WTC11 (cell line): ENCODE results near the gene PDAP1. TPM values are rescaled to one million over a fixed set of nuclear protein-coding genes. Genes with fewer than 3 reads are reported as not detected.
"Not testable (repeated sequence)": the region's sequence is repeated elsewhere in the genome, so short reads cannot be mapped to it uniquely, and the experiment has no call there.

Experiments used
- ATAC-seq: fragments of 200-7000 bp; cut with Tn5 transposase; 2 replicates; pipeline ENCODE4 v1.10.0; 2021; ENCODE audit warnings: mild to moderate bottlenecking, moderate library complexity
- CTCF ChIA-PET: fragments of 300-600 bp; sonication (Branson Sonifier 250); formaldehyde crosslinking; loops from one replicate; lab custom pipeline; 2021; ENCODE audit warnings: antibody characterized with exemption; lab: Charles Lee
- POLR2A ChIA-PET: fragments of 350-600 bp; sonication (Branson Sonifier 250); formaldehyde crosslinking; loops from one replicate; lab custom pipeline; 2021; ENCODE audit warnings: antibody characterized with exemption; lab: Charles Lee
- DNase-seq: peaks from one replicate; pipeline ENCODE4 v3.0.0; 2021; ENCODE audit warnings: low spot score
- H3K27ac Mint-ChIP-seq: 2 replicates; pipeline ENCODE4 v1.8.0; 2021; ENCODE audit warnings: mixed read lengths
- H3K27me3 Mint-ChIP-seq: 2 replicates; pipeline ENCODE4 v1.8.0; 2021; ENCODE audit warnings: low read depth, mild to moderate bottlenecking, moderate library complexity, mixed read lengths
- H3K36me3 Mint-ChIP-seq: 2 replicates; pipeline ENCODE4 v1.8.0; 2021; ENCODE audit warnings: mixed read lengths
- H3K4me1 Mint-ChIP-seq: 2 replicates; pipeline ENCODE4 v1.8.0; 2022; ENCODE audit warnings: mixed read lengths
- H3K4me3 Mint-ChIP-seq: 2 replicates; pipeline ENCODE4 v1.8.0; 2021; ENCODE audit warnings: mild to moderate bottlenecking, moderate library complexity, mixed read lengths
- H3K9me3 Mint-ChIP-seq: 2 replicates; pipeline ENCODE4 v1.8.0; 2021; ENCODE audit warnings: mixed read lengths
- ATF1 ChIP-seq: sonication (generic); formaldehyde crosslinking; IDR thresholded peaks from 2 replicates; pipeline ENCODE4 v1.8.1; 2023; ENCODE audit warnings: mild to moderate bottlenecking, moderate library complexity, missing genetic modification reagents
- ATF3 ChIP-seq: sonication (generic); formaldehyde crosslinking; conservative IDR thresholded peaks from 2 replicates; pipeline ENCODE4 v1.8.1; 2022; ENCODE audit warnings: mild to moderate bottlenecking, missing genetic modification reagents
- ATF6 ChIP-seq: sonication (generic); formaldehyde crosslinking; IDR thresholded peaks from 2 replicates; pipeline ENCODE4 v1.8.1; 2023; ENCODE audit warnings: mild to moderate bottlenecking, missing genetic modification reagents
- CTCF ChIP-seq: fragments of 200-600 bp; IDR thresholded peaks from 2 replicates; pipeline ENCODE4 v1.8.0; 2022; ENCODE audit warnings: antibody characterized with exemption
- ESRRA ChIP-seq: sonication (generic); formaldehyde crosslinking; IDR thresholded peaks from 2 replicates; pipeline ENCODE4 v1.8.1; 2022; ENCODE audit warnings: mild to moderate bottlenecking, missing genetic modification reagents, borderline replicate concordance
- FOXJ3 ChIP-seq: sonication (generic); formaldehyde crosslinking; IDR thresholded peaks from 2 replicates; pipeline ENCODE4 v1.9.0; 2021; ENCODE audit warnings: missing genetic modification reagents, mild to moderate bottlenecking, borderline replicate concordance
- GABPB1 ChIP-seq: sonication (generic); formaldehyde crosslinking; IDR thresholded peaks from 2 replicates; pipeline ENCODE4 v1.8.1; 2023; ENCODE audit warnings: mild to moderate bottlenecking, missing genetic modification reagents
- MAX ChIP-seq: sonication (generic); formaldehyde crosslinking; IDR thresholded peaks from 2 replicates; pipeline ENCODE4 v1.8.0; 2022; ENCODE audit warnings: mild to moderate bottlenecking, missing genetic modification reagents
- SMAD4 ChIP-seq: sonication (generic); formaldehyde crosslinking; IDR thresholded peaks from 2 replicates; pipeline ENCODE4 v1.8.0; 2022; ENCODE audit warnings: mild to moderate bottlenecking, missing genetic modification reagents
- TCF7 ChIP-seq: sonication (generic); formaldehyde crosslinking; IDR thresholded peaks from 2 replicates; pipeline ENCODE4 v1.8.0; 2022; ENCODE audit warnings: mild to moderate bottlenecking, low read depth, missing genetic modification reagents, moderate library complexity
- ZNF121 ChIP-seq: sonication (generic); formaldehyde crosslinking; IDR thresholded peaks from 2 replicates; pipeline ENCODE4 v1.8.0; 2023; ENCODE audit warnings: missing genetic modification reagents
- ZNF671 ChIP-seq: fragments of 250-450 bp; sonication (Bioruptor Pico); IDR thresholded peaks from 2 replicates; pipeline ENCODE4 v1.8.0; 2021; ENCODE audit warnings: mild to moderate bottlenecking
- total RNA-seq: library from RNA; stranded (reverse); gene quantifications from 3 replicates; pipeline ENCODE4 v1.2.3, GENCODE V29; 2021
- TF ChIP-seq, protein P1 (sequence below): sonication (generic); formaldehyde crosslinking; IDR thresholded peaks from 2 replicates; pipeline ENCODE4 v1.8.1; 2022; ENCODE audit warnings: missing genetic modification reagents, borderline replicate concordance
- TF ChIP-seq, protein P2 (sequence below): sonication (generic); formaldehyde crosslinking; IDR thresholded peaks from 2 replicates; pipeline ENCODE4 v1.8.1; 2022; ENCODE audit warnings: low read depth, mild to moderate bottlenecking, moderate library complexity, missing genetic modification reagents, borderline replicate concordance
- TF ChIP-seq, protein P3 (sequence below): fragments of 250-450 bp; sonication (Bioruptor Pico); IDR thresholded peaks from 2 replicates; pipeline ENCODE4 v2.1.2; 2022; ENCODE audit warnings: mild to moderate bottlenecking, moderate library complexity
- TF ChIP-seq, protein P4 (sequence below): fragments of 250-450 bp; sonication (Bioruptor Pico); IDR thresholded peaks from 2 replicates; pipeline ENCODE4 v1.9.0; 2021; ENCODE audit warnings: moderate library complexity, mild to moderate bottlenecking, inconsistent platforms, borderline replicate concordance

Gene PDAP1
- total RNA-seq, 1 experiment from 2014 or later: 177 TPM

- CTCF ChIA-PET: interaction anchor here (0.6 to 1.2 kb wide), 4 partner anchors 8 to 50 kb away, joined by 3 to 6 read pairs (median 4); no protein-coding TSS in a partner anchor
- POLR2A ChIA-PET: interaction anchor here (0.8 to 1.2 kb wide), 2 partner anchors 8 to 23 kb away, joined by 3 read pairs; no protein-coding TSS in a partner anchor
- peak; percentile 81 for DNase-seq
These were observed 7.2 kb upstream of the PDAP1 start for GRCh38 chr7:99415513-99416127.

GRCh38 chr7:99410635-99411034 is 2.2 kb upstream of the PDAP1 start:
- CTCF ChIA-PET: interaction anchor here (2.4 kb wide), 1 partner anchor 11 kb away, joined by 5 read pairs; no protein-coding TSS in a partner anchor
- peak overlapping the region; percentile 80; the same call in 1 of the 2 replicates for H3K27ac Mint-ChIP-seq
- no peak for DNase-seq
- TF ChIP-seq, protein P1, sequence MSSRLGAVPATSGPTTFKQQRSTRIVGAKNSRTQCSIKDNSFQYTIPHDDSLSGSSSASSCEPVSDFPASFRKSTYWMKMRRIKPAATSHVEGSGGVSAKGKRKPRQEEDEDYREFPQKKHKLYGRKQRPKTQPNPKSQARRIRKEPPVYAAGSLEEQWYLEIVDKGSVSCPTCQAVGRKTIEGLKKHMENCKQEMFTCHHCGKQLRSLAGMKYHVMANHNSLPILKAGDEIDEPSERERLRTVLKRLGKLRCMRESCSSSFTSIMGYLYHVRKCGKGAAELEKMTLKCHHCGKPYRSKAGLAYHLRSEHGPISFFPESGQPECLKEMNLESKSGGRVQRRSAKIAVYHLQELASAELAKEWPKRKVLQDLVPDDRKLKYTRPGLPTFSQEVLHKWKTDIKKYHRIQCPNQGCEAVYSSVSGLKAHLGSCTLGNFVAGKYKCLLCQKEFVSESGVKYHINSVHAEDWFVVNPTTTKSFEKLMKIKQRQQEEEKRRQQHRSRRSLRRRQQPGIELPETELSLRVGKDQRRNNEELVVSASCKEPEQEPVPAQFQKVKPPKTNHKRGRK (CRISPR knock-in tag): no peak
- no peak for TF ChIP-seq ATF1
- TF ChIP-seq ZNF671: no peak
- TF ChIP-seq GABPB1 (CRISPR knock-in tag): no peak
- no peak for TF ChIP-seq FOXJ3 (CRISPR knock-in tag)
- no peak for TF ChIP-seq ATF3 (CRISPR knock-in tag)
- no peak for TF ChIP-seq ATF6
- TF ChIP-seq, protein P2, sequence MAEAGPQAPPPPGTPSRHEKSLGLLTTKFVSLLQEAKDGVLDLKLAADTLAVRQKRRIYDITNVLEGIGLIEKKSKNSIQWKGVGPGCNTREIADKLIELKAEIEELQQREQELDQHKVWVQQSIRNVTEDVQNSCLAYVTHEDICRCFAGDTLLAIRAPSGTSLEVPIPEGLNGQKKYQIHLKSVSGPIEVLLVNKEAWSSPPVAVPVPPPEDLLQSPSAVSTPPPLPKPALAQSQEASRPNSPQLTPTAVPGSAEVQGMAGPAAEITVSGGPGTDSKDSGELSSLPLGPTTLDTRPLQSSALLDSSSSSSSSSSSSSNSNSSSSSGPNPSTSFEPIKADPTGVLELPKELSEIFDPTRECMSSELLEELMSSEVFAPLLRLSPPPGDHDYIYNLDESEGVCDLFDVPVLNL (CRISPR knock-in tag): no peak
- TF ChIP-seq, protein P3, sequence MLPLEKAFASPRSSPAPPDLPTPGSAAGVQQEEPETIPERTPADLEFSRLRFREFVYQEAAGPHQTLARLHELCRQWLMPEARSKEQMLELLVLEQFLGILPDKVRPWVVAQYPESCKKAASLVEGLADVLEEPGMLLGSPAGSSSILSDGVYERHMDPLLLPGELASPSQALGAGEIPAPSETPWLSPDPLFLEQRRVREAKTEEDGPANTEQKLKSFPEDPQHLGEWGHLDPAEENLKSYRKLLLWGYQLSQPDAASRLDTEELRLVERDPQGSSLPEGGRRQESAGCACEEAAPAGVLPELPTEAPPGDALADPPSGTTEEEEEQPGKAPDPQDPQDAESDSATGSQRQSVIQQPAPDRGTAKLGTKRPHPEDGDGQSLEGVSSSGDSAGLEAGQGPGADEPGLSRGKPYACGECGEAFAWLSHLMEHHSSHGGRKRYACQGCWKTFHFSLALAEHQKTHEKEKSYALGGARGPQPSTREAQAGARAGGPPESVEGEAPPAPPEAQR: no peak
- TF ChIP-seq, protein P4, sequence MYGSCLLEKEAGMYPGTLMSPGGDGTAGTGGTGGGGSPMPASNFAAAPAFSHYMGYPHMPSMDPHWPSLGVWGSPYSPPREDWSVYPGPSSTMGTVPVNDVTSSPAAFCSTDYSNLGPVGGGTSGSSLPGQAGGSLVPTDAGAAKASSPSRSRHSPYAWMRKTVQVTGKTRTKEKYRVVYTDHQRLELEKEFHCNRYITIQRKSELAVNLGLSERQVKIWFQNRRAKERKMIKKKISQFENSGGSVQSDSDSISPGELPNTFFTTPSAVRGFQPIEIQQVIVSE (CRISPR knock-in tag): no peak
- TF ChIP-seq TCF7 (CRISPR knock-in tag): no peak
- TF ChIP-seq ZNF121 (CRISPR knock-in tag): no peak
- no peak for TF ChIP-seq ESRRA
- TF ChIP-seq MAX (CRISPR knock-in tag): no peak
- TF ChIP-seq SMAD4 (CRISPR knock-in tag): no peak
- TF ChIP-seq, all 79 proteins: peak for 0
- H3K4me3 Mint-ChIP-seq: peak overlapping the region; percentile 99
- H3K9me3 Mint-ChIP-seq: peaks cover 7% of the 10 kb centered on the region
- peaks cover 46% of the 10 kb centered on the region for H3K36me3 Mint-ChIP-seq
- no peak for ATAC-seq
- peaks cover 18% of the 10 kb centered on the region for H3K4me1 Mint-ChIP-seq
- H3K27me3 Mint-ChIP-seq: no peaks in the 10 kb centered on the region
- POLR2A ChIA-PET: no interaction called here

More at GRCh38 chr7:99415513-99416127, 7.2 kb upstream of the PDAP1 start:
- not testable (repeated sequence) for H3K4me1 Mint-ChIP-seq, H3K4me3 Mint-ChIP-seq, H3K9me3 Mint-ChIP-seq, H3K27ac Mint-ChIP-seq, ATAC-seq, H3K27me3 Mint-ChIP-seq
- peak; percentile 47; the same call in 1 of the 2 replicates for TF ChIP-seq CTCF
- peaks cover 83% of the 10 kb centered on the region for H3K36me3 Mint-ChIP-seq
